Measurements from ENCODE around the gene ANKRD23.

- TF ChIP-seq, protein P1, sequence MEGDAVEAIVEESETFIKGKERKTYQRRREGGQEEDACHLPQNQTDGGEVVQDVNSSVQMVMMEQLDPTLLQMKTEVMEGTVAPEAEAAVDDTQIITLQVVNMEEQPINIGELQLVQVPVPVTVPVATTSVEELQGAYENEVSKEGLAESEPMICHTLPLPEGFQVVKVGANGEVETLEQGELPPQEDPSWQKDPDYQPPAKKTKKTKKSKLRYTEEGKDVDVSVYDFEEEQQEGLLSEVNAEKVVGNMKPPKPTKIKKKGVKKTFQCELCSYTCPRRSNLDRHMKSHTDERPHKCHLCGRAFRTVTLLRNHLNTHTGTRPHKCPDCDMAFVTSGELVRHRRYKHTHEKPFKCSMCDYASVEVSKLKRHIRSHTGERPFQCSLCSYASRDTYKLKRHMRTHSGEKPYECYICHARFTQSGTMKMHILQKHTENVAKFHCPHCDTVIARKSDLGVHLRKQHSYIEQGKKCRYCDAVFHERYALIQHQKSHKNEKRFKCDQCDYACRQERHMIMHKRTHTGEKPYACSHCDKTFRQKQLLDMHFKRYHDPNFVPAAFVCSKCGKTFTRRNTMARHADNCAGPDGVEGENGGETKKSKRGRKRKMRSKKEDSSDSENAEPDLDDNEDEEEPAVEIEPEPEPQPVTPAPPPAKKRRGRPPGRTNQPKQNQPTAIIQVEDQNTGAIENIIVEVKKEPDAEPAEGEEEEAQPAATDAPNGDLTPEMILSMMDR (conservative IDR thresholded peaks at IDR 0.05; ENCODE audit: low read depth, low read length): no peak
- TF ChIP-seq FOS (IDR thresholded peaks at IDR 0.05; ENCODE audit: low read depth, low read length) (no peak), CEBPB (IDR thresholded peaks at IDR 0.05; ENCODE audit: low read depth, low read length) (no peak), CHD1 (IDR thresholded peaks at IDR 0.05; ENCODE audit: low read depth, low read length) (no peak), POLR2A (IDR thresholded peaks at IDR 0.05; ENCODE audit: low read depth, low read length) (no peak), MXI1 (IDR thresholded peaks at IDR 0.05; ENCODE audit: borderline replicate concordance, low read depth, low read length) (no peak), RCOR1 (IDR thresholded peaks at IDR 0.05; ENCODE audit: insufficient replicate concordance, low read length) (no peak), SMC3 (IDR thresholded peaks at IDR 0.05; ENCODE audit: low read depth, low read length) (no peak)
- TF ChIP-seq, protein P2, sequence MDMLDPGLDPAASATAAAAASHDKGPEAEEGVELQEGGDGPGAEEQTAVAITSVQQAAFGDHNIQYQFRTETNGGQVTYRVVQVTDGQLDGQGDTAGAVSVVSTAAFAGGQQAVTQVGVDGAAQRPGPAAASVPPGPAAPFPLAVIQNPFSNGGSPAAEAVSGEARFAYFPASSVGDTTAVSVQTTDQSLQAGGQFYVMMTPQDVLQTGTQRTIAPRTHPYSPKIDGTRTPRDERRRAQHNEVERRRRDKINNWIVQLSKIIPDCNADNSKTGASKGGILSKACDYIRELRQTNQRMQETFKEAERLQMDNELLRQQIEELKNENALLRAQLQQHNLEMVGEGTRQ (IDR thresholded peaks at IDR 0.05; ENCODE audit: low read depth, low read length): no peak
These were observed 26.9 kb upstream of the ANKRD23 start for GRCh38 chr2:96870626-96871255.

Measured in IMR-90 (cell line).